H1 (cell line): ENCODE results near the gene BRSK2. TPM values are rescaled to one million over a fixed set of nuclear protein-coding genes. Genes with fewer than 3 reads are reported as not detected.

Experiments used
- CTCF ChIA-PET: fragments of 300-600 bp; sonication (Branson Sonifier 250); formaldehyde crosslinking; loops from one replicate; lab custom pipeline; 2021; ENCODE audit not compliant: partially characterized antibody; lab: Charles Lee
- POLR2A ChIA-PET: fragments of 300-600 bp; sonication (Branson Sonifier 250); formaldehyde crosslinking; loops from one replicate; lab custom pipeline; 2021; ENCODE audit warnings: inconsistent platforms; ENCODE audit not compliant: partially characterized antibody; lab: Charles Lee
- DNase-seq, 2 experiments: peaks; one replicate each; pipeline versions ENCODE4 v3.0.0 to v3.0.0-alpha.2; 2010 to 2022; ENCODE audit warnings: low spot score in 2 of 2, low read depth in 1 of 2, mixed read lengths in 1 of 2
- FAIRE-seq: peaks from 2 replicates; lab custom pipeline; 2011; peaks lifted over from hg19 to GRCh38; lab: Jason Lieb, UNC
- H2AFZ ChIP-seq: 2 replicates; pipeline ENCODE4 v1.8.1; 2012; ENCODE audit warnings: low read length, inconsistent platforms
- H2AK5ac ChIP-seq: 2 replicates; pipeline ENCODE4 v1.6.1; 2013; ENCODE audit warnings: low read depth, low read length
- H2BK120ac ChIP-seq: replicated peaks from 2 replicates; pipeline ENCODE3; 2013; ENCODE audit warnings: low read depth, low read length, inconsistent platforms
- H2BK12ac ChIP-seq: 2 replicates; pipeline ENCODE4 v1.6.1; 2013; ENCODE audit warnings: low read depth, low read length
- H2BK15ac ChIP-seq: 2 replicates; pipeline ENCODE4 v1.6.1; 2013; ENCODE audit warnings: low read length
- H2BK20ac ChIP-seq: 2 replicates; pipeline ENCODE4 v1.6.1; 2013; ENCODE audit warnings: low read length
- H2BK5ac ChIP-seq: 2 replicates; pipeline ENCODE4 v1.6.1; 2013; ENCODE audit warnings: low read depth, low read length
- H3K14ac ChIP-seq: 2 replicates; pipeline ENCODE4 v1.6.1; 2013; ENCODE audit warnings: inconsistent platforms; ENCODE audit not compliant: insufficient read length
- H3K18ac ChIP-seq: 2 replicates; pipeline ENCODE4 v1.6.1; 2013; ENCODE audit warnings: low read length; ENCODE audit errors: extremely low read depth
- H3K23ac ChIP-seq: 2 replicates; pipeline ENCODE4 v1.6.1; 2013; ENCODE audit warnings: inconsistent platforms; ENCODE audit not compliant: insufficient read length
- H3K23me2 ChIP-seq: 2 replicates; pipeline ENCODE4 v1.6.1; 2013; ENCODE audit warnings: low read depth, low read length
- H3K27ac ChIP-seq: 2 replicates; pipeline ENCODE4 v1.6.1; 2011; ENCODE audit warnings: low read depth, low read length, inconsistent platforms
- H3K27me3 ChIP-seq, 4 experiments: replicated peaks in 1 of 4; 1 replicate in 1 of 4; 2 replicates in 3 of 4; pipeline versions ENCODE4 v1.6.1 to v1.8.1; 2011 to 2013; ENCODE audit warnings: low read length in 3 of 4, mild to moderate bottlenecking in 3 of 4, inconsistent platforms in 2 of 4, mixed read lengths in 2 of 4, moderate library complexity in 1 of 4; ENCODE audit not compliant: control insufficient read depth in 3 of 4, insufficient read depth in 3 of 4; ENCODE audit errors: extremely low read depth in 1 of 4
- H3K36me3 ChIP-seq, 4 experiments: 2 replicates each; pipeline versions ENCODE4 v1.6.1 to v1.8.1; 2011 to 2013; ENCODE audit warnings: mild to moderate bottlenecking in 4 of 4, low read length in 3 of 4, moderate library complexity in 2 of 4, control low read depth in 1 of 4, inconsistent platforms in 1 of 4; ENCODE audit not compliant: insufficient read depth in 4 of 4, control insufficient read depth in 2 of 4
- H3K4ac ChIP-seq: replicated peaks from 2 replicates; pipeline ENCODE3; 2013; ENCODE audit warnings: low read length, low read depth, mixed read lengths, inconsistent platforms; ENCODE audit not compliant: insufficient read length
- H3K4me1 ChIP-seq, 4 experiments: replicated peaks in 1 of 4; 1 replicate in 1 of 4; 2 replicates in 3 of 4; pipeline versions ENCODE4 v1.6.1 to v1.8.1; 2011 to 2013; ENCODE audit warnings: low read length in 3 of 4, inconsistent platforms in 2 of 4, mixed read lengths in 1 of 4; ENCODE audit not compliant: insufficient read depth in 4 of 4, control insufficient read depth in 3 of 4
- H3K4me2 ChIP-seq, 2 experiments: 2 replicates each; pipeline versions ENCODE4 v1.6.1 to v1.8.1; 2011 to 2013; ENCODE audit warnings: low read depth in 2 of 2, low read length in 2 of 2, control low read depth in 1 of 2, inconsistent platforms in 1 of 2, mild to moderate bottlenecking in 1 of 2; ENCODE audit not compliant: insufficient read depth in 1 of 2
- H3K4me3 ChIP-seq, 4 experiments: fragments of 200-600, 300-600 bp in 1 of 4; sonication (generic), shearing (Covaris generic), sonication (Bioruptor Twin) in 1 of 4; 2 replicates each; pipeline versions ENCODE4 v1.5.1 to v1.8.1; 2011 to 2016; ENCODE audit warnings: low read length in 4 of 4, low read depth in 3 of 4, control low read depth in 2 of 4, inconsistent platforms in 2 of 4, mild to moderate bottlenecking in 2 of 4, mixed read lengths in 1 of 4, moderate library complexity in 1 of 4; ENCODE audit not compliant: insufficient read depth in 2 of 4; ENCODE audit errors: extremely low read depth in 1 of 4
- H3K56ac ChIP-seq: replicated peaks from 2 replicates; pipeline ENCODE3; 2013; ENCODE audit warnings: low read depth, mild to moderate bottlenecking, mixed read lengths, low read length, inconsistent platforms; ENCODE audit not compliant: insufficient read length
- H3K79me1 ChIP-seq: 2 replicates; pipeline ENCODE4 v1.6.1; 2013; ENCODE audit warnings: low read depth, low read length, control low read depth
- H3K79me2 ChIP-seq, 2 experiments: 2 replicates each; pipeline versions ENCODE4 v1.6.1 to v1.8.1; 2012 to 2013; ENCODE audit warnings: low read length in 2 of 2, mild to moderate bottlenecking in 2 of 2, inconsistent platforms in 1 of 2; ENCODE audit not compliant: insufficient read depth in 2 of 2, control insufficient read depth in 1 of 2
- H3K9ac ChIP-seq, 4 experiments: replicated peaks in 1 of 4; 1 replicate in 1 of 4; 2 replicates in 3 of 4; pipeline versions ENCODE4 v1.6.1 to v1.8.1; 2011 to 2013; ENCODE audit warnings: low read depth in 3 of 4, low read length in 3 of 4, control low read depth in 2 of 4, mild to moderate bottlenecking in 2 of 4, moderate library complexity in 2 of 4, inconsistent platforms in 1 of 4; ENCODE audit errors: extremely low read depth in 1 of 4
- H3K9me3 ChIP-seq, 2 experiments: 2 replicates each; pipeline versions ENCODE4 v1.6.1 to v1.8.1; 2012 to 2013; ENCODE audit warnings: mild to moderate bottlenecking in 2 of 2, moderate library complexity in 2 of 2, control low read depth in 1 of 2, inconsistent platforms in 1 of 2, low read depth in 1 of 2, low read length in 1 of 2, mixed read lengths in 1 of 2; ENCODE audit not compliant: insufficient read depth in 2 of 2
- H4K20me1 ChIP-seq, 2 experiments: replicated peaks in 1 of 2; 2 replicates each; pipeline versions ENCODE3 to v1.8.1; 2011 to 2013; ENCODE audit warnings: inconsistent platforms in 2 of 2, low read length in 2 of 2, mild to moderate bottlenecking in 1 of 2; ENCODE audit not compliant: insufficient read depth in 2 of 2, control insufficient read depth in 1 of 2
- H4K5ac ChIP-seq: 2 replicates; pipeline ENCODE4 v1.6.1; 2013; ENCODE audit warnings: low read length, low read depth, mixed read lengths, inconsistent platforms; ENCODE audit not compliant: insufficient read length
- H4K8ac ChIP-seq: 2 replicates; pipeline ENCODE4 v1.8.0; 2013; ENCODE audit warnings: mild to moderate bottlenecking, moderate library complexity, low read length, inconsistent platforms; ENCODE audit not compliant: insufficient read depth; ENCODE audit errors: extremely low read depth
- H4K91ac ChIP-seq: replicated peaks from 2 replicates; pipeline ENCODE3; 2013; ENCODE audit warnings: low read length, mixed read lengths, inconsistent platforms; ENCODE audit not compliant: insufficient read length
- BACH1 ChIP-seq: IDR thresholded peaks from 2 replicates; pipeline ENCODE4 v1.6.1; 2012; ENCODE audit warnings: low read length, improper control_type of control experiment
- CBX8 ChIP-seq: fragments of 300-800, 300-1000 bp; sonication (generic); IDR thresholded peaks from 2 replicates; pipeline ENCODE4 v1.7.1; 2016; ENCODE audit warnings: low read depth, low read length, borderline replicate concordance
- FOSL1 ChIP-seq: IDR thresholded peaks from 2 replicates; pipeline ENCODE4 v1.6.1; 2011; ENCODE audit warnings: mild to moderate bottlenecking, low read depth, low read length, moderate library complexity; ENCODE audit not compliant: insufficient read depth
- HDAC2 ChIP-seq, 2 experiments: fragments of 300-600 bp in 1 of 2; sonication (generic) in 1 of 2; IDR thresholded peaks; 2 replicates each; pipeline ENCODE4 v1.6.1; 2011 to 2012; ENCODE audit warnings: low read depth in 2 of 2, low read length in 2 of 2, mild to moderate bottlenecking in 2 of 2, moderate library complexity in 2 of 2, borderline replicate concordance in 1 of 2, inconsistent platforms in 1 of 2
- JUND ChIP-seq: IDR thresholded peaks from 2 replicates; pipeline ENCODE4 v1.6.1; 2011; ENCODE audit warnings: mild to moderate bottlenecking, improper control_type of control experiment, low read length
- KDM4A ChIP-seq: IDR thresholded peaks from one replicate; pipeline ENCODE4 v1.7.1; 2012; ENCODE audit warnings: low read depth, mild to moderate bottlenecking, moderate library complexity, low read length, inconsistent platforms; ENCODE audit not compliant: severe bottlenecking
- RFX5 ChIP-seq: IDR thresholded peaks from 2 replicates; pipeline ENCODE4 v1.6.1; 2011; ENCODE audit warnings: low read depth, low read length, improper control_type of control experiment, borderline replicate concordance
- SIN3A ChIP-seq, 2 experiments: IDR thresholded peaks in 1 of 2; conservative IDR thresholded peaks in 1 of 2; 2 replicates each; pipeline ENCODE4 v1.6.1; 2011 to 2012; ENCODE audit warnings: low read length in 2 of 2, improper control_type of control experiment in 1 of 2, low read depth in 1 of 2, mild to moderate bottlenecking in 1 of 2
- SUZ12 ChIP-seq: fragments of 200-600 bp; sonication (generic); IDR thresholded peaks from 2 replicates; pipeline ENCODE4 v1.6.1; 2012; ENCODE audit warnings: mild to moderate bottlenecking, inconsistent platforms, low read length, moderate library complexity, mixed read lengths
- YY1 ChIP-seq: IDR thresholded peaks from 2 replicates; pipeline ENCODE4 v1.6.1; 2011; ENCODE audit warnings: low read depth, mild to moderate bottlenecking, low read length
- WGBS, 2 experiments: shearing (Covaris generic) in 1 of 2; methylation state at CpG; one replicate each; pipeline versions ENCODE4 v1.1.6 to v1.1.7; 2013 to 2015; ENCODE audit warnings: low lambda C conversion rate in 2 of 2, mixed read lengths in 2 of 2, inconsistent platforms in 1 of 2, low coverage in 1 of 2, missing lambda C conversion rate in 1 of 2; ENCODE audit not compliant: insufficient replicate concordance in 2 of 2, insufficient coverage in 1 of 2, insufficient read length in 1 of 2; ENCODE audit errors: extremely low coverage in 1 of 2, missing lambda C conversion rate in 1 of 2; 5-methylcytosine and 5-hydroxymethylcytosine counted together
- polyA plus RNA-seq, 7 experiments: library from polyadenylated mRNA; depleted of rRNA in 3 of 7; stranded (reverse) in 5 of 7; unstranded in 2 of 7; fragments of >200 nt in 5 of 7; fragments of 200-250 nt in 2 of 7; gene quantifications; 1 replicate in 5 of 7; 2 replicates in 1 of 7; 4 replicates in 1 of 7; pipeline versions ENCODE4 v1.2.1 to v1.2.3, GENCODE V29; 2011 to 2013; ENCODE audit warnings: missing spikeins in 2 of 7, mixed read lengths in 2 of 7
- total RNA-seq: library from RNA; stranded (reverse); fragmentation: NEBNext Ultra II Directional; extraction: Animal tissue kit (Norgen Biotek cat#: 25700); gene quantifications from 2 replicates; pipeline ENCODE4 v1.2.1, GENCODE V29; 2021
- TF ChIP-seq, protein P1 (sequence below), 3 experiments: IDR thresholded peaks; 1 replicate in 2 of 3; 2 replicates in 1 of 3; pipeline versions ENCODE4 v1.5.1 to v1.6.1; 2011; ENCODE audit warnings: low read length in 3 of 3, mild to moderate bottlenecking in 3 of 3, inconsistent platforms in 2 of 3, low read depth in 1 of 3, moderate library complexity in 1 of 3; ENCODE audit not compliant: insufficient read depth in 1 of 3; ENCODE audit errors: control extremely low read depth in 1 of 3

Gene BRSK2
- total and polyA plus RNA-seq, 2 of the 8 experiments (the other 6 are each of a cell fraction or from before 2014, with no cell fraction given): 17.3 to 27.1 TPM

DNA sequence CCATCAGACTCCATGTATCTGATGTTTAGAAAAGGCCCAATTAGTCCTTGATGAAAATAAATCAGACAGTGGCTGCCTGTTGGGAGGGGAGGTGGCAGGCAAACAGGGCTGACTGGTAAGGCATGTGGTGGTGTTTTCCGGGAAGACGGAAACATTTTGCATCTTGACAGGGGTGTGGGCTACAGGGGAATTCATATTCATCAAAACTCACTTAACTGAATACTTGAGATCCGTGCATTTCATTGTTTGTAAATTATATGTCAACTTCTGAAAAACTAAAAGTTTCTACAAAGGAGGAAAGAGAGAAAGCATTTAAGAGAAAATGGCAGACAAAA is 107.0 kb downstream of the BRSK2 start:
- Histone ChIP-seq H2AK5ac (no peak overlapping the region), H3K18ac (no peak overlapping the region), H2BK5ac (no peak overlapping the region), H3K4me3 (no peak overlapping the region), H3K27me3 (no peaks in the 10 kb centered on the region), H2BK12ac (no peak overlapping the region), H2BK120ac (no peak overlapping the region), H3K36me3 (no peaks in the 10 kb centered on the region), H3K4me2 (no peak overlapping the region), H3K9me3 (peaks cover 2 to 8% of the 10 kb centered on the region in 2 experiments; a peak in 2 of 4 replicates), H3K4ac (no peak overlapping the region), H4K20me1 (peaks cover 2 to 9% of the 10 kb centered on the region in 2 experiments), H4K8ac (no peak overlapping the region), H3K27ac (no peak overlapping the region), H2AFZ (no peak overlapping the region), H4K91ac (no peak overlapping the region), H3K4me1 (peaks cover 1 to 3% (median 3%) of the 10 kb centered on the region in 4 experiments; a peak in 5 of 7 replicates), H3K9ac (no peak overlapping the region), H2BK15ac (no peak overlapping the region), H3K79me1 (peaks cover 17% of the 10 kb centered on the region), H3K23ac (no peak overlapping the region), H3K14ac (no peak overlapping the region), H4K5ac (no peak overlapping the region), H3K79me2 (peaks cover 0 to 35% of the 10 kb centered on the region in 2 experiments; a peak in 2 of 4 replicates), H2BK20ac (no peak overlapping the region), H3K56ac (no peak overlapping the region), H3K23me2 (no peaks in the 10 kb centered on the region)
- 83% methylated on average over 3 of the region's 3 CpGs; no CpG with 5 or more reads in 1 of the 2 experiments for WGBS, 2 experiments
- FAIRE-seq (no peak), DNase-seq (no peak)
- POLR2A ChIA-PET: no interaction called here
- CTCF ChIA-PET: no interaction called here
- TF ChIP-seq JUND: no peak
- TF ChIP-seq CBX8: no peak
- TF ChIP-seq RFX5: no peak
- no peak for TF ChIP-seq SUZ12
- TF ChIP-seq FOSL1: no peak
- TF ChIP-seq HDAC2 (IDR thresholded peaks at IDR 0.05; ENCODE audit: borderline replicate concordance in 1 of 2, low read depth in 2 of 2, low read length in 2 of 2): no peak
- TF ChIP-seq SIN3A (conservative IDR thresholded peaks at IDR 0.05 in 1 of 2, IDR thresholded peaks at IDR 0.05 in 1 of 2; ENCODE audit: low read depth in 1 of 2, low read length in 2 of 2): no peak
- no peak for TF ChIP-seq BACH1
- no peak for TF ChIP-seq KDM4A
- TF ChIP-seq, protein P1, sequence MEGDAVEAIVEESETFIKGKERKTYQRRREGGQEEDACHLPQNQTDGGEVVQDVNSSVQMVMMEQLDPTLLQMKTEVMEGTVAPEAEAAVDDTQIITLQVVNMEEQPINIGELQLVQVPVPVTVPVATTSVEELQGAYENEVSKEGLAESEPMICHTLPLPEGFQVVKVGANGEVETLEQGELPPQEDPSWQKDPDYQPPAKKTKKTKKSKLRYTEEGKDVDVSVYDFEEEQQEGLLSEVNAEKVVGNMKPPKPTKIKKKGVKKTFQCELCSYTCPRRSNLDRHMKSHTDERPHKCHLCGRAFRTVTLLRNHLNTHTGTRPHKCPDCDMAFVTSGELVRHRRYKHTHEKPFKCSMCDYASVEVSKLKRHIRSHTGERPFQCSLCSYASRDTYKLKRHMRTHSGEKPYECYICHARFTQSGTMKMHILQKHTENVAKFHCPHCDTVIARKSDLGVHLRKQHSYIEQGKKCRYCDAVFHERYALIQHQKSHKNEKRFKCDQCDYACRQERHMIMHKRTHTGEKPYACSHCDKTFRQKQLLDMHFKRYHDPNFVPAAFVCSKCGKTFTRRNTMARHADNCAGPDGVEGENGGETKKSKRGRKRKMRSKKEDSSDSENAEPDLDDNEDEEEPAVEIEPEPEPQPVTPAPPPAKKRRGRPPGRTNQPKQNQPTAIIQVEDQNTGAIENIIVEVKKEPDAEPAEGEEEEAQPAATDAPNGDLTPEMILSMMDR (IDR thresholded peaks at IDR 0.05; ENCODE audit: control extremely low read depth in 1 of 3, insufficient read depth in 1 of 3, low read depth in 1 of 3, low read length in 3 of 3): no peak
- no peak for TF ChIP-seq YY1
